Natural killer cell (primary cell): ENCODE measurements around the gene VWF. TPM values are rescaled to one million over a fixed set of nuclear protein-coding genes. Genes with fewer than 3 reads are reported as not detected.

Experiments
- ATAC-seq, 3 donors: fragments of 150-1000 bp in 2 of 3; fragments of 200-7000 bp in 1 of 3; cut with Tn5 transposase; 1 replicate in 1 of 3; 2 replicates in 2 of 3; pipeline ENCODE4 v1.10.0; 2021; ENCODE audit warnings: mild to moderate bottlenecking in 2 of 3, moderate library complexity in 2 of 3
- DNase-seq, 2 donors: peaks; one replicate each; pipeline versions ENCODE4 v3.0.0 to v3.0.0-alpha.2; 2013 to 2021; ENCODE audit warnings: mixed read lengths in 1 of 2
- H3K27ac ChIP-seq: one replicate; pipeline ENCODE4 v1.5.1; 2013; ENCODE audit warnings: mild to moderate bottlenecking, low read length
- H3K27me3 ChIP-seq: one replicate; pipeline ENCODE4 v1.6.1; 2013; ENCODE audit warnings: low read length; ENCODE audit not compliant: control insufficient read depth, insufficient read depth
- H3K36me3 ChIP-seq: one replicate; pipeline ENCODE4 v1.6.1; 2013; ENCODE audit warnings: low read length; ENCODE audit not compliant: control insufficient read depth, insufficient read depth
- H3K4me1 ChIP-seq: one replicate; pipeline ENCODE4 v1.6.1; 2013; ENCODE audit warnings: low read length; ENCODE audit not compliant: control insufficient read depth, insufficient read depth
- H3K4me3 ChIP-seq: one replicate; pipeline ENCODE4 v1.5.1; 2013; ENCODE audit warnings: low read length
- H3K9me3 ChIP-seq: one replicate; pipeline ENCODE4 v1.6.1; 2013; ENCODE audit warnings: low read length; ENCODE audit not compliant: control insufficient read depth, insufficient read depth
- H3K27ac Mint-ChIP-seq, 2 donors: one replicate each; pipeline ENCODE4 v1.8.0; 2022; ENCODE audit warnings: mild to moderate bottlenecking in 2 of 2, mixed read lengths in 2 of 2, moderate library complexity in 1 of 2
- H3K27me3 Mint-ChIP-seq, 2 donors: one replicate each; pipeline ENCODE4 v1.8.0; 2022; ENCODE audit warnings: low read depth in 2 of 2, mixed read lengths in 2 of 2
- H3K36me3 Mint-ChIP-seq: one replicate; pipeline ENCODE4 v1.8.0; 2022; ENCODE audit warnings: mixed read lengths
- H3K4me1 Mint-ChIP-seq, 2 donors: one replicate each; pipeline ENCODE4 v1.8.0; 2022; ENCODE audit warnings: mixed read lengths in 2 of 2
- H3K4me3 Mint-ChIP-seq: one replicate; pipeline ENCODE4 v1.8.0; 2022; ENCODE audit warnings: mild to moderate bottlenecking, moderate library complexity, mixed read lengths
- H3K9me3 Mint-ChIP-seq, 2 donors: one replicate each; pipeline ENCODE4 v1.8.0; 2022; ENCODE audit warnings: mixed read lengths in 2 of 2
- CTCF ChIP-seq: fragments of 200-600 bp; IDR thresholded peaks from one replicate; pipeline ENCODE4 v1.8.0; 2022; ENCODE audit warnings: antibody characterized with exemption
- WGBS: methylation state at CpG from one replicate; pipeline ENCODE4 v1.1.7; 2013; ENCODE audit warnings: missing lambda C conversion rate; ENCODE audit not compliant: insufficient coverage; 5-methylcytosine and 5-hydroxymethylcytosine counted together
- intact Hi-C: fragments of 100-400 bp; cut with micrococcal nuclease; formaldehyde crosslinking; loops from one replicate; pipeline ENCODE4 v1.14.2; 2022
- total RNA-seq, 4 donors: library from RNA; stranded (reverse); fragments of 120-200 nt in 1 of 4; gene quantifications; one replicate each; pipeline versions ENCODE4 v1.2.3 to v1.2.4, GENCODE V29; 2013 to 2022

The VWF gene
- total RNA-seq, 3 donors from 2014 or later (not counting 1 experiment from before 2014, with no cell fraction given), result 0.14 to 0.95 (median 0.71) TPM

- 77% methylated on average over 3 of the region's 3 CpGs for WGBS
- H3K4me3 ChIP-seq, result no peak overlapping the region
- H3K36me3 ChIP-seq, result no peaks in the 10 kb centered on the region
- Mint-ChIP-seq H3K36me3 (no peaks in the 10 kb centered on the region), H3K4me3 (no peak overlapping the region), H3K27ac (no peak overlapping the region), H3K27me3 (peaks cover 29 to 41% of the 10 kb centered on the region in 2 donors), H3K9me3 (no peaks in the 10 kb centered on the region), H3K4me1 (peaks cover 0 to 4% of the 10 kb centered on the region in 2 donors)
- no peak for ATAC-seq
- no peaks in the 10 kb centered on the region for H3K27me3 ChIP-seq
- H3K4me1 ChIP-seq, result no peaks in the 10 kb centered on the region
- intact Hi-C loops, result loop anchor here (10.0 kb wide), 1 partner anchor 473 kb away; the partner anchor contains the start of gene GAPDH
- no peak overlapping the region for H3K27ac ChIP-seq
- no peak for TF ChIP-seq CTCF
- H3K9me3 ChIP-seq, result no peaks in the 10 kb centered on the region
- no peak for DNase-seq
These were observed 62.8 kb downstream of the VWF start for GRCh38 chr12:6061660-6062059.

GRCh38 chr12:6059860-6060565 is 64.5 kb downstream of the VWF start:
- intact Hi-C loops, result loop anchor here (10.0 kb wide), 1 partner anchor 475 kb away; the partner anchor contains the start of gene GAPDH
- peaks cover 0 to 8% of the 10 kb centered on the region in 2 donors for H3K4me1 Mint-ChIP-seq

GRCh38 chr12:6059221-6059620 is 65.2 kb downstream of the VWF start:
- Mint-ChIP-seq H3K27ac (no peak overlapping the region), H3K4me3 (no peak overlapping the region), H3K27me3 (peaks cover 31 to 48% of the 10 kb centered on the region in 2 donors), H3K36me3 (no peaks in the 10 kb centered on the region), H3K4me1 (peaks cover 0 to 8% of the 10 kb centered on the region in 2 donors), H3K9me3 (no peaks in the 10 kb centered on the region)
- Histone ChIP-seq H3K27me3 (no peaks in the 10 kb centered on the region), H3K36me3 (no peaks in the 10 kb centered on the region), H3K4me3 (no peak overlapping the region), H3K27ac (no peak overlapping the region), H3K4me1 (peaks cover 4% of the 10 kb centered on the region), H3K9me3 (no peaks in the 10 kb centered on the region)
- no peak for TF ChIP-seq CTCF
- intact Hi-C loops, result no loop called here
- ATAC-seq (no peak), DNase-seq (no peak)
- 82% methylated on average over 2 of the region's 3 CpGs for WGBS

More at GRCh38 chr12:6059860-6060565, 64.5 kb downstream of the VWF start:
- Mint-ChIP-seq H3K4me3 (no peak overlapping the region), H3K27ac (no peak overlapping the region), H3K36me3 (no peaks in the 10 kb centered on the region), H3K27me3 (peaks cover 31 to 47% of the 10 kb centered on the region in 2 donors), H3K9me3 (no peaks in the 10 kb centered on the region)
- Histone ChIP-seq H3K4me3 (no peak overlapping the region), H3K4me1 (peaks cover 4% of the 10 kb centered on the region), H3K27me3 (no peaks in the 10 kb centered on the region), H3K36me3 (no peaks in the 10 kb centered on the region), H3K9me3 (no peaks in the 10 kb centered on the region), H3K27ac (no peak overlapping the region)
- ATAC-seq, result no peak
- no peak for DNase-seq
- no peak for TF ChIP-seq CTCF
- WGBS, result 68% methylated on average over 14 of the region's 14 CpGs
